HG02642 (cell line): ENCODE results near the gene POLR2B.

Experiments used
- ATAC-seq: cut with Tn5 transposase; IDR thresholded peaks from one replicate; pipeline ENCODE4 v1.9.1; 2021; ENCODE audit warnings: mild to moderate bottlenecking; ENCODE audit not compliant: unreplicated experiment, poor library complexity

The POLR2B gene

GRCh38 chr4:57077550-57078343 lies 99.1 kb downstream of the POLR2B start:
- no peak for ATAC-seq

GRCh38 chr4:57078685-57079521 lies 100.2 kb downstream of the POLR2B start:
- no peak for ATAC-seq
